K562 (cell line): ENCODE measurements around the gene MAPK1IP1L. TPM values are rescaled to one million over a fixed set of nuclear protein-coding genes. Genes with fewer than 3 reads are reported as not detected.

Experiments
- ATAC-seq: fragments of 200-7000 bp; cut with Tn5 transposase; 3 replicates; pipeline ENCODE4 v1.9.1; 2020; ENCODE audit warnings: moderate library complexity
- BruUV-seq: library from RNA; stranded (reverse); fragments of 400-500 nt; replicated peaks from 2 replicates; lab custom pipeline; 2021; lab: Mats Ljungman, UMichigan
- CTCF ChIA-PET: fragments of 300-600 bp; formaldehyde crosslinking; extraction: SDS; loops from one replicate; lab custom pipeline; 2021; ENCODE audit warnings: low intra/inter-chr PET ratio; lab: Yijun Ruan, JAX
- POLR2A ChIA-PET: fragments of 300-600, 350-650 bp; sonication (Branson Sonifier 250); formaldehyde crosslinking; extraction: SDS; loops from one replicate; lab custom pipeline; 2021; ENCODE audit warnings: antibody characterized with exemption, inconsistent platforms; lab: Yijun Ruan, JAX
- DNase-seq, 4 experiments: peaks; one replicate each; pipeline versions ENCODE4 v3.0.0 to v3.0.0-alpha.2; 2011 to 2018; ENCODE audit warnings: low spot score in 3 of 4, mixed read lengths in 3 of 4; ENCODE audit errors: extremely low read depth in 1 of 4
- FAIRE-seq: peaks from 2 replicates; lab custom pipeline; 2011; peaks lifted over from hg19 to GRCh38; lab: Jason Lieb, UNC
- H2AFZ ChIP-seq: 2 replicates; pipeline ENCODE4 v1.6.0; 2011; ENCODE audit warnings: low read depth, low read length, control low read depth, inconsistent platforms
- H3K27ac ChIP-seq: fragments of 200-600 bp; 3 replicates; pipeline ENCODE4 v1.8.0; 2011; ENCODE audit warnings: low read depth, mild to moderate bottlenecking, control low read depth, inconsistent platforms, low read length, moderate library complexity, mixed read lengths; ENCODE audit errors: extremely low read depth
- H3K27me3 ChIP-seq, 2 experiments: fragments of 300-600 bp in 1 of 2; 2 replicates in 1 of 2; 3 replicates in 1 of 2; pipeline versions ENCODE4 v1.6.0 to v1.8.0; 2011; ENCODE audit warnings: inconsistent platforms in 2 of 2, low read length in 2 of 2, mild to moderate bottlenecking in 1 of 2, mixed read lengths in 1 of 2, moderate library complexity in 1 of 2; ENCODE audit not compliant: control insufficient read depth in 2 of 2, insufficient read depth in 2 of 2
- H3K36me3 ChIP-seq: fragments of 300-600 bp; 3 replicates; pipeline ENCODE4 v1.8.0; 2011; ENCODE audit warnings: mild to moderate bottlenecking, low read length, inconsistent platforms; ENCODE audit not compliant: control insufficient read depth, insufficient read depth
- H3K4me1 ChIP-seq, 2 experiments: fragments of 200-600 bp in 1 of 2; replicated peaks in 1 of 2; 2 replicates in 1 of 2; 3 replicates in 1 of 2; pipeline versions ENCODE4 v1.5.1 to v1.8.0; 2011; ENCODE audit warnings: inconsistent platforms in 2 of 2, low read length in 2 of 2, mild to moderate bottlenecking in 1 of 2, mixed read lengths in 1 of 2, moderate library complexity in 1 of 2; ENCODE audit not compliant: control insufficient read depth in 2 of 2, insufficient read depth in 2 of 2
- H3K4me2 ChIP-seq: 2 replicates; pipeline ENCODE4 v1.6.1; 2011; ENCODE audit warnings: low read length, control low read depth, inconsistent platforms, mixed read lengths; ENCODE audit not compliant: insufficient read depth
- H3K4me3 ChIP-seq: fragments of 200-600 bp; sonication (generic), shearing (Covaris generic); 2 replicates; pipeline ENCODE4 v1.5.1; 2016; ENCODE audit warnings: control low read depth, inconsistent platforms
- H3K79me2 ChIP-seq: fragments of 200-600 bp; 3 replicates; pipeline ENCODE4 v1.8.0; 2011; ENCODE audit warnings: low read length, inconsistent platforms; ENCODE audit not compliant: control insufficient read depth, insufficient read depth
- H3K9ac ChIP-seq, 2 experiments: 2 replicates each; pipeline versions ENCODE4 v1.6.0 to v1.6.1; 2011; ENCODE audit warnings: low read depth in 2 of 2, low read length in 2 of 2, control low read depth in 1 of 2, inconsistent platforms in 1 of 2, mild to moderate bottlenecking in 1 of 2, mixed read lengths in 1 of 2; ENCODE audit not compliant: insufficient read depth in 1 of 2
- H3K9me1 ChIP-seq: one replicate; pipeline ENCODE4 v1.6.0; 2011; ENCODE audit warnings: inconsistent platforms, mild to moderate bottlenecking, low read length, moderate library complexity; ENCODE audit not compliant: control insufficient read depth, insufficient read depth
- H3K9me3 ChIP-seq: replicated peaks from 2 replicates; pipeline ENCODE4 v1.5.1; 2011; ENCODE audit warnings: low read depth, low read length, inconsistent platforms; ENCODE audit not compliant: control insufficient read depth, insufficient read depth
- H4K20me1 ChIP-seq: replicated peaks from 2 replicates; pipeline ENCODE4 v1.6.1; 2011; ENCODE audit warnings: low read length, inconsistent platforms, mixed read lengths; ENCODE audit not compliant: control insufficient read depth, insufficient read depth
- BDP1 ChIP-seq: IDR thresholded peaks from 3 replicates; pipeline ENCODE4 v1.6.1; 2011; ENCODE audit not compliant: insufficient read length, insufficient read depth
- CAMTA2 ChIP-seq: fragments of 250-450 bp; sonication (Bioruptor Pico); conservative IDR thresholded peaks from 2 replicates; pipeline ENCODE4 v1.5.1; 2022
- DIDO1 ChIP-seq: fragments of 450-650 bp; IDR thresholded peaks from 2 replicates; pipeline ENCODE4 v1.6.1; 2016; ENCODE audit warnings: low read depth, missing biosample characterization, missing genetic modification characterization
- HMG20A ChIP-seq: fragments of 450-650 bp; formaldehyde crosslinking; conservative IDR thresholded peaks from 2 replicates; pipeline ENCODE4 v1.4.0; 2020; ENCODE audit warnings: mild to moderate bottlenecking, mixed read lengths
- JUN ChIP-seq, 2 experiments: sonication (generic) in 1 of 2; formaldehyde crosslinking in 1 of 2; IDR thresholded peaks; 2 replicates each; pipeline versions ENCODE4 v1.6.1 to v1.8.0; 2012 to 2022; ENCODE audit warnings: borderline replicate concordance in 2 of 2, mild to moderate bottlenecking in 2 of 2, improper control_type of control experiment in 1 of 2, low read depth in 1 of 2, low read length in 1 of 2, missing genetic modification reagents in 1 of 2
- KLF13 ChIP-seq: fragments of 450-650 bp; IDR thresholded peaks from 2 replicates; pipeline ENCODE4 v1.6.1; 2016; ENCODE audit warnings: missing genetic modification characterization, low read depth, mild to moderate bottlenecking, missing compliant biosample characterization, moderate library complexity, borderline replicate concordance
- NBN ChIP-seq: fragments of 450-650 bp; IDR thresholded peaks from 2 replicates; pipeline ENCODE4 v1.6.1; 2016; ENCODE audit warnings: low read depth, mild to moderate bottlenecking
- PML ChIP-seq: IDR thresholded peaks from 2 replicates; pipeline ENCODE4 v1.6.1; 2012; ENCODE audit warnings: low read length, inconsistent platforms
- POLR2AphosphoS2 ChIP-seq: IDR thresholded peaks from 2 replicates; pipeline ENCODE4 v1.6.1; 2012; ENCODE audit warnings: low read length, improper control_type of control experiment
- POU5F1 ChIP-seq: fragments of 150-350 bp; IDR thresholded peaks from 2 replicates; pipeline ENCODE4 v1.6.1; 2014; ENCODE audit warnings: borderline replicate concordance, low read length, low read depth, mild to moderate bottlenecking; ENCODE audit not compliant: partially characterized antibody
- PPARD ChIP-seq: fragments of 250-450 bp; sonication (Bioruptor Pico); IDR thresholded peaks from 2 replicates; pipeline ENCODE4 v1.8.0; 2022; ENCODE audit warnings: inconsistent platforms, mild to moderate bottlenecking, moderate library complexity
- SMAD4 ChIP-seq: fragments of 250-450 bp; sonication (Bioruptor Pico); conservative IDR thresholded peaks from 2 replicates; pipeline ENCODE4 v1.8.0; 2021; ENCODE audit warnings: inconsistent platforms, mild to moderate bottlenecking, moderate library complexity
- SNIP1 ChIP-seq: fragments of 450-650 bp; IDR thresholded peaks from 2 replicates; pipeline ENCODE4 v1.7.1; 2017; ENCODE audit warnings: low read depth, mild to moderate bottlenecking
- TAL1 ChIP-seq: fragments of 450-650 bp; IDR thresholded peaks from 2 replicates; pipeline ENCODE4 v1.6.1; 2016; ENCODE audit warnings: mild to moderate bottlenecking
- ZNF23 ChIP-seq: fragments of 250-450 bp; sonication (Bioruptor Pico); IDR thresholded peaks from 2 replicates; pipeline ENCODE4 v1.4.0; 2020; ENCODE audit warnings: mild to moderate bottlenecking
- ZNF239 ChIP-seq: fragments of 250-450 bp; sonication (Bioruptor Pico); IDR thresholded peaks from 2 replicates; pipeline ENCODE4 v1.4.0; 2020; ENCODE audit warnings: mild to moderate bottlenecking
- ZNF551 ChIP-seq: fragments of 250-450 bp; sonication (Bioruptor Pico); IDR thresholded peaks from 2 replicates; pipeline ENCODE4 v1.5.0; 2021; ENCODE audit warnings: mild to moderate bottlenecking, moderate library complexity
- WGBS: fragments of 100-300 bp; shearing (Covaris generic); methylation state at CpG from one replicate; pipeline ENCODE4 v1.1.6; 2016; ENCODE audit warnings: low coverage, mixed read lengths; ENCODE audit not compliant: insufficient coverage; ENCODE audit errors: missing lambda C conversion rate; 5-methylcytosine and 5-hydroxymethylcytosine counted together
- in situ Hi-C: fragments of 300-500 bp; cut with MboI; formaldehyde crosslinking; loops from 4 replicates; pipeline ENCODE4 v1.15.0; 2018; ENCODE audit warnings: inconsistent platforms, mixed read lengths
- intact Hi-C: fragments of 100-400 bp; cut with micrococcal nuclease; formaldehyde crosslinking; loops from 2 replicates; pipeline ENCODE4 v1.14.2; 2022
- polyA plus RNA-seq, 8 experiments: library from polyadenylated mRNA; depleted of rRNA in 4 of 8; stranded (reverse) in 5 of 8; unstranded in 3 of 8; fragments of >200 nt; fragmentation: Nextera tagmentation in 2 of 8; fragmentation: Illumina TruSeq in 1 of 8; extraction: Ambion mirVana in 2 of 8; extraction: Trizol in 1 of 8; gene quantifications; 2 replicates each; pipeline versions ENCODE4 v1.2.1 to v1.2.3, GENCODE V29; 2011 to 2014; ENCODE audit warnings: inconsistent platforms in 1 of 8, missing spikeins in 1 of 8
- total RNA-seq, 7 experiments: library from RNA; depleted of rRNA in 6 of 7; stranded (reverse); fragments of >200 nt in 6 of 7; fragmentation: Illumina TruSeq in 2 of 7; extraction: Trizol in 2 of 7; gene quantifications; 2 replicates each; pipeline versions ENCODE4 v1.2.1 to v1.2.3, GENCODE V29; 2011 to 2021; ENCODE audit warnings: low replicate concordance in 1 of 7
- TF ChIP-seq, protein P1 (sequence below): fragments of 450-650 bp; IDR thresholded peaks from 2 replicates; pipeline ENCODE4 v1.6.1; 2017; ENCODE audit warnings: mild to moderate bottlenecking, moderate library complexity
- TF ChIP-seq, protein P2 (sequence below): sonication (generic); formaldehyde crosslinking; IDR thresholded peaks from 2 replicates; pipeline ENCODE4 v1.8.0; 2022; ENCODE audit warnings: missing genetic modification reagents, mild to moderate bottlenecking, borderline replicate concordance

MAPK1IP1L gene
- total and polyA plus RNA-seq, 9 of the 15 experiments (the other 6 are each of a cell fraction or from before 2014, with no cell fraction given) = 32.7 to 99.4 (median 49.8) TPM

DNA sequence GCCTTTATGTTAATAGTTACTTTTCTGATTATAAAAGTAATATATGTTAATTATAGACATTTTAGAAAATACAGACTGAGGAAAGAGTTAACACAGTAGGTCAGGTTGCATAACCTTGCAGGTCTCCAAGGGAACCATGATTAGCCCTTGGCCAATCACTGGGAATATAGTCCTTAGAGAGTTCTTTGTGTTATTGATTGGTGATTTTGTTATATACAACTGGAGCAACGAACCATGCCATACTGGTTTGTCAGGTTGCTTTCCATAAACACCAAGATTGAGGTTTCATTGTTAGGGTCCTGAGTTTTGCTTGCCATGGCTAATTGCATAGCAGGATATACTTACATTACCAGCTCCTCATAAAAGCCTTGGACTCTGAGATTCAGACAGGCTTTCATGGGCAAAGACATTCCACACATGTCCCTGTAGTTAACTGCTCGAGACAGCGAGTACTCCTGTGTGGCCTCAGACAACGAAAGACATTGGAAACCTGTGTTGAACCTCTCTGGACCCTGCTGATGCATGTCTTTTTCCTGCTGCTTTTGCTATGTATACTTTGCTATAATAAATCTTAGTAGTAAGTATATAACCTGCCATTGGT lies 33.7 kb downstream of the MAPK1IP1L start:
- H3K79me2 ChIP-seq = no peaks in the 10 kb centered on the region
- H3K4me2 ChIP-seq = no peak overlapping the region
- WGBS = 36% methylated on average over 4 of the region's 4 CpGs
- no peak overlapping the region for H3K9ac ChIP-seq
- H3K4me1 ChIP-seq = no peaks in the 10 kb centered on the region
- no peaks in the 10 kb centered on the region for H4K20me1 ChIP-seq
- ChIA-PET POLR2A (interaction anchor here (1.3 kb wide), 1 partner anchor 11 kb away, joined by 3 read pairs; no protein-coding TSS in a partner anchor), CTCF (no interaction called here)
- DNase-seq (no peak), ATAC-seq (no peak), FAIRE-seq (no peak)
- H3K36me3 ChIP-seq = no peaks in the 10 kb centered on the region
- no peaks in the 10 kb centered on the region for H3K9me3 ChIP-seq
- no peak overlapping the region for H3K4me3 ChIP-seq
- H3K27me3 ChIP-seq = no peaks in the 10 kb centered on the region
- TF ChIP-seq TAL1 (no peak), KLF13 (tag) (no peak), PML (no peak), BDP1 (no peak), JUN (IDR thresholded peaks at IDR 0.05; ENCODE audit: borderline replicate concordance, low read depth, low read length) (no peak), JUN (CRISPR knock-in tag; IDR thresholded peaks at IDR 0.05; ENCODE audit: borderline replicate concordance) (no peak), SMAD4 (CRISPR knock-in tag) (no peak), HMG20A (no peak), ZNF23 (CRISPR knock-in tag) (no peak), ZNF239 (CRISPR knock-in tag) (no peak), DIDO1 (tag) (no peak), POLR2AphosphoS2 (no peak), CAMTA2 (no peak), NBN (no peak), ZNF551 (CRISPR knock-in tag) (no peak), PPARD (CRISPR knock-in tag) (no peak), SNIP1 (no peak), POU5F1 (no peak)
- TF ChIP-seq, protein P1, sequence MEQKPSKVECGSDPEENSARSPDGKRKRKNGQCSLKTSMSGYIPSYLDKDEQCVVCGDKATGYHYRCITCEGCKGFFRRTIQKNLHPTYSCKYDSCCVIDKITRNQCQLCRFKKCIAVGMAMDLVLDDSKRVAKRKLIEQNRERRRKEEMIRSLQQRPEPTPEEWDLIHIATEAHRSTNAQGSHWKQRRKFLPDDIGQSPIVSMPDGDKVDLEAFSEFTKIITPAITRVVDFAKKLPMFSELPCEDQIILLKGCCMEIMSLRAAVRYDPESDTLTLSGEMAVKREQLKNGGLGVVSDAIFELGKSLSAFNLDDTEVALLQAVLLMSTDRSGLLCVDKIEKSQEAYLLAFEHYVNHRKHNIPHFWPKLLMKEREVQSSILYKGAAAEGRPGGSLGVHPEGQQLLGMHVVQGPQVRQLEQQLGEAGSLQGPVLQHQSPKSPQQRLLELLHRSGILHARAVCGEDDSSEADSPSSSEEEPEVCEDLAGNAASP = no peak
- TF ChIP-seq, protein P2, sequence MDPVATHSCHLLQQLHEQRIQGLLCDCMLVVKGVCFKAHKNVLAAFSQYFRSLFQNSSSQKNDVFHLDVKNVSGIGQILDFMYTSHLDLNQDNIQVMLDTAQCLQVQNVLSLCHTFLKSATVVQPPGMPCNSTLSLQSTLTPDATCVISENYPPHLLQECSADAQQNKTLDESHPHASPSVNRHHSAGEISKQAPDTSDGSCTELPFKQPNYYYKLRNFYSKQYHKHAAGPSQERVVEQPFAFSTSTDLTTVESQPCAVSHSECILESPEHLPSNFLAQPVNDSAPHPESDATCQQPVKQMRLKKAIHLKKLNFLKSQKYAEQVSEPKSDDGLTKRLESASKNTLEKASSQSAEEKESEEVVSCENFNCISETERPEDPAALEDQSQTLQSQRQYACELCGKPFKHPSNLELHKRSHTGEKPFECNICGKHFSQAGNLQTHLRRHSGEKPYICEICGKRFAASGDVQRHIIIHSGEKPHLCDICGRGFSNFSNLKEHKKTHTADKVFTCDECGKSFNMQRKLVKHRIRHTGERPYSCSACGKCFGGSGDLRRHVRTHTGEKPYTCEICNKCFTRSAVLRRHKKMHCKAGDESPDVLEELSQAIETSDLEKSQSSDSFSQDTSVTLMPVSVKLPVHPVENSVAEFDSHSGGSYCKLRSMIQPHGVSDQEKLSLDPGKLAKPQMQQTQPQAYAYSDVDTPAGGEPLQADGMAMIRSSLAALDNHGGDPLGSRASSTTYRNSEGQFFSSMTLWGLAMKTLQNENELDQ (CRISPR knock-in tag) = no peak
- in situ Hi-C loops (no loop called here), intact Hi-C loops (loop anchor here (5.0 kb wide), 1 partner anchor 47 kb away; no protein-coding TSS in a partner anchor)
- BruUV-seq = no TSS peak
- H3K27ac ChIP-seq = no peak overlapping the region
- no peaks in the 10 kb centered on the region for H3K9me1 ChIP-seq
- no peak overlapping the region for H2AFZ ChIP-seq
